Left lung (tissue), 10 donors: ENCODE measurements around the gene CPED1. TPM values are rescaled to one million over a fixed set of nuclear protein-coding genes. Genes with fewer than 3 reads are reported as not detected.
A peak's percentile ranks its signal among the peaks of the same experiment; 100 is the strongest.

Experiments
- ATAC-seq: fragments of 200-7000 bp; cut with Tn5 transposase; one replicate; pipeline ENCODE4 v1.9.1; 2020; ENCODE audit warnings: moderate library complexity
- DNase-seq, 4 donors: peaks; one replicate each; pipeline ENCODE4 v3.0.0-alpha.2; 2013 to 2020
- H3K27ac ChIP-seq, 2 donors: fragments of 200-600 bp; sonication (generic) in 1 of 2; one replicate each; pipeline versions ENCODE4 v1.5.0 to v1.8.0; 2020 to 2021
- H3K27me3 ChIP-seq, 2 donors: fragments of 200-600 bp; sonication (generic) in 1 of 2; one replicate each; pipeline versions ENCODE4 v1.5.0 to v1.8.0; 2020 to 2021
- H3K36me3 ChIP-seq, 2 donors: fragments of 200-600 bp; sonication (generic) in 1 of 2; one replicate each; pipeline versions ENCODE4 v1.5.0 to v1.8.0; 2020 to 2021
- H3K4me1 ChIP-seq, 2 donors: fragments of 200-600 bp; one replicate each; pipeline ENCODE4 v1.8.0; 2021
- H3K4me3 ChIP-seq, 2 donors: fragments of 200-600 bp; sonication (generic) in 1 of 2; one replicate each; pipeline versions ENCODE4 v1.5.0 to v1.8.0; 2020 to 2021; ENCODE audit warnings: mild to moderate bottlenecking in 1 of 2
- H3K9me3 ChIP-seq, 2 donors: fragments of 200-600 bp; sonication (generic) in 1 of 2; one replicate each; pipeline versions ENCODE4 v1.5.0 to v1.8.0; 2020 to 2021
- intact Hi-C, 2 donors: fragments of 100-400 bp; cut with DNase I; formaldehyde crosslinking; loops; one replicate each; pipeline versions ENCODE4 v1.11.2 to v1.14.2; 2022
- polyA plus RNA-seq, 6 donors: library from polyadenylated mRNA; unstranded; fragments of 120-200 nt; gene quantifications; one replicate each; pipeline ENCODE4 v1.2.1, GENCODE V29; 2013; ENCODE audit not compliant: insufficient read length in 6 of 6
- total RNA-seq, 2 donors: library from RNA; stranded (reverse); fragmentation: NEBNext Ultra II Directional; extraction: Animal tissue kit (Norgen Biotek cat#: 25700); gene quantifications; one replicate each; pipeline ENCODE4 v1.2.1, GENCODE V29; 2021
- TF ChIP-seq, protein P1 (sequence below), 2 donors: fragments of 200-600 bp; sonication (generic) in 1 of 2; IDR thresholded peaks; one replicate each; pipeline versions ENCODE4 v1.5.0 to v1.8.0; 2021; ENCODE audit warnings: antibody characterized with exemption in 2 of 2
- donor health status: DM: no; HTN: yes; CAD: no.
- donor health status: DM: no; HTN: no; CAD: no.

The CPED1 gene
- total and polyA plus RNA-seq, 8 donors: 8.8 to 29.6 (median 22.8) TPM

DNA sequence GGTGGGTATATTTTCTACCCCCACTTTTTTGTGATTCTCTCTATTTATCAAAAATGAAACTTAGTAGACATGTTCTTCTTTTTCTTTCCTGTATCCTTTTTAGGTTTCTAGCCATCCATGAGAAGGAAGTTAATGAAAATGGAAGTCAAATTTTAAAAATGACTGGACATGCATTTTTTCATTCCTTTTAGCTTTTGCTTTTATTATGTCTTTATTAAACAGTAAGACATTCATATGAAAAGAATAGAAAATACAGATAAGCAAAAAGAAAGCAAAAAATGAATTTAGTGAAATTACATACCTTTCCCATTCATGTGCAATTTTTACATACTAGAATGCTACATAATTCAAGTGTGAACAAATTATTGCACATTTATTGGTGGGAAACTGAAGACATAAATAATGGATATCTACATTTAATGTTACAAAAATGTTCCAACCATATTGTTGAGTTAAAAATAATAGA is 88.7 kb downstream of the CPED1 start:
- TF ChIP-seq, protein P1, sequence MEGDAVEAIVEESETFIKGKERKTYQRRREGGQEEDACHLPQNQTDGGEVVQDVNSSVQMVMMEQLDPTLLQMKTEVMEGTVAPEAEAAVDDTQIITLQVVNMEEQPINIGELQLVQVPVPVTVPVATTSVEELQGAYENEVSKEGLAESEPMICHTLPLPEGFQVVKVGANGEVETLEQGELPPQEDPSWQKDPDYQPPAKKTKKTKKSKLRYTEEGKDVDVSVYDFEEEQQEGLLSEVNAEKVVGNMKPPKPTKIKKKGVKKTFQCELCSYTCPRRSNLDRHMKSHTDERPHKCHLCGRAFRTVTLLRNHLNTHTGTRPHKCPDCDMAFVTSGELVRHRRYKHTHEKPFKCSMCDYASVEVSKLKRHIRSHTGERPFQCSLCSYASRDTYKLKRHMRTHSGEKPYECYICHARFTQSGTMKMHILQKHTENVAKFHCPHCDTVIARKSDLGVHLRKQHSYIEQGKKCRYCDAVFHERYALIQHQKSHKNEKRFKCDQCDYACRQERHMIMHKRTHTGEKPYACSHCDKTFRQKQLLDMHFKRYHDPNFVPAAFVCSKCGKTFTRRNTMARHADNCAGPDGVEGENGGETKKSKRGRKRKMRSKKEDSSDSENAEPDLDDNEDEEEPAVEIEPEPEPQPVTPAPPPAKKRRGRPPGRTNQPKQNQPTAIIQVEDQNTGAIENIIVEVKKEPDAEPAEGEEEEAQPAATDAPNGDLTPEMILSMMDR (IDR thresholded peaks at IDR 0.05): no peak

DNA sequence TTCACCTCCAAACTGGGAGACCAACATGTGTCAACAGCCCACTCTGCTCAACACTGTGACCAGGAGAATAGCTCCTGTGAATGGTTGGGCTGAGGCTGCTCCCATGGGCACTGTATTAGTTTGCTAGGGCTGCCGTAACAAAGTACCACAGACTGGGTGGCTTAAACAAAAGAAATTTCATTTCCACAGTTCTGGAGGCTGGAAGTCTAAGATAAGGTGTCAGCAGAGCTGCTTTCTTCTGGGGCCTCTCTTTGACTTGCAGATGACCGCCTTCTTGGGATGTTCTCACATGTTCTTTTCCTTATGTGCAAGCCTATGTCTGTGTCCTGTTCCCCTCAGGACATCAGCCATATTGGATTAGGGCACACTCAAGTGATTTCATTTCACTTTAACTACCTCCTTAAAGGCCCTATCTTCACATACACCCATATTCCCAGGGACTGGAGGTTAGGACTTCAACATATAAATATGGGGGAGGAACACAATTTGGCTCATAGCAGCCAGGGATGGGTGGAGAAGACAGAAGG is 90.3 kb downstream of the CPED1 start:
- H3K36me3 ChIP-seq: no peaks in the 10 kb centered on the region
- no peak overlapping the region for H3K4me3 ChIP-seq
- intact Hi-C loops: no loop called here
- no peaks in the 10 kb centered on the region for H3K4me1 ChIP-seq
- TF ChIP-seq, protein P1 (IDR thresholded peaks at IDR 0.05): no peak
- no peaks in the 10 kb centered on the region for H3K9me3 ChIP-seq
- H3K27ac ChIP-seq: no peak overlapping the region
- ATAC-seq (no peak), DNase-seq (no peak)
- H3K27me3 ChIP-seq: no peaks in the 10 kb centered on the region

More for the DNA sequence above, 88.7 kb downstream of the CPED1 start:
- Histone ChIP-seq H3K9me3 (no peaks in the 10 kb centered on the region), H3K36me3 (no peaks in the 10 kb centered on the region), H3K4me1 (no peaks in the 10 kb centered on the region), H3K27ac (no peak overlapping the region), H3K4me3 (no peak overlapping the region), H3K27me3 (no peaks in the 10 kb centered on the region)
- intact Hi-C loops: no loop called here
- ATAC-seq: no peak
- DNase-seq: no peak

DNA sequence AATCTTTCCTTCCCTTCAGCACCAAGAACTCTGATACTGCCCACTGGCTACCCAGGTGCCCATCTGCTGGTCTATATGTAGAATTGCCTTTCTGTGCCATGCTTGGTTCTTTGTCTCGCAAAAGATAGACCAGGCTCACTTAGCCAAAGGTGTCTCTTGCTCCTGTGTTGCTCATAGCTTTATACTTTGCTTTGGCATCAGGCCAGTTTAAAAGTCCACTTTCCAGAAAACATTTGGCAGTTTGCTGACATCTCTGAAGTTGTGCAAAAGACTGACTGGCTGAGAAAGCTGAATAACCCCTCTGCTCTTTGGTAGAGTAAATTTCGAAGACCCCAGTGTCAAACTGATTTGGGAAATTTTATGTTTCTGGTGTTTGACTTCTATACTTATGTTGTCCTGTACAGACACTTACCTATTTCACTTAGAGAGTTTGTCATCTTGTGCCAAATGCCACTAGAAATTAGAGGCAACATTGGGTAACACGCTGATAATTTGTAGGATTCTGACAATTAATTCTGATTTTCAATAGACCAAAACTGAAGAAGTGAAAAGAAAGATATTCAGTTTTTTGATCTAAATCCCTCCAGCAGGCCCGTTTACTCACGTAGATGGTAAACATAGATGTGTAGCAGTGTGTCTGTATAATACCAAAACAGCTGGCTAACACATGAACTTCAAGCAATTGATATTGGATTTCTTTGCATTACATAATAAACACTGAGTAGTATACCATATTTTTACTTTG is 91.1 kb downstream of the CPED1 start:
- Histone ChIP-seq H3K27ac (no peak overlapping the region), H3K27me3 (no peaks in the 10 kb centered on the region), H3K4me3 (no peak overlapping the region), H3K4me1 (no peaks in the 10 kb centered on the region), H3K36me3 (no peaks in the 10 kb centered on the region), H3K9me3 (no peaks in the 10 kb centered on the region)
- DNase-seq (peak in 1 of 4 donors; percentile 7), ATAC-seq (no peak)
- intact Hi-C loops: loop anchor here in 1 of 2 donors (2.0 kb wide), 1 partner anchor 93 kb away; no protein-coding TSS in a partner anchor
- TF ChIP-seq, protein P1 (IDR thresholded peaks at IDR 0.05): no peak

DNA sequence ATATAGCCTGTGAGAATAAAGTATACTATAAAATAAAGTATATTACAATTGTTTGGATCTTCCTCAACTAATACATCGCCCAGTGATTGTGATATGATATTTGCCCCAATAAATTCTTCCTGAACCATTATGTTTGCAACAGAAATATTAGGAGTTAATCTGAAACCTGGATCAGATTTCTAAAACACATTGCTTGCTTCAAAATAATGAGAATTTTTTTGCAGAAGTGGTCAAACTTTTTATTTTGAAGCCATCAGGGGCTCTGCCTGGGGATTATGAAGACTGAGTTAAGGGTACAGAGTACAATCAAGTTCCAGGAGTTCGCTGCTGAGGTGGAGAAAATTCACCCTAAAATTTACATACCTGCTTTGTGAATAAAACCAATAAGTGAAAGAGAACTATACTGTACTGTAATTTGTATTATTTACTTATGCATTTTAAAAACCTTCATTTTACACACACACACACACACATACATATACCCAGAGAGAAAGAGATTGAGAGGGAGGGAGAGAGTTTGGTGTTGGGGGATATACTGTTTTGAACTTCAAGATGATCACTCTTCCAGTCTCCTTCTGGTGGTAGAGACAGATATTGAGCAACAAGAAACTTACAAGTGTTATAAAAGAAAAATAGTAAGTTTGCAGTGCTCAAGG is 91.9 kb downstream of the CPED1 start:
- Histone ChIP-seq H3K27me3 (no peaks in the 10 kb centered on the region), H3K4me1 (no peaks in the 10 kb centered on the region), H3K36me3 (no peaks in the 10 kb centered on the region), H3K9me3 (no peaks in the 10 kb centered on the region), H3K4me3 (no peak overlapping the region), H3K27ac (no peak overlapping the region)
- TF ChIP-seq, protein P1 (IDR thresholded peaks at IDR 0.05): no peak
- ATAC-seq (no peak), DNase-seq (no peak)
- intact Hi-C loops: loop anchor here in 1 of 2 donors (2.0 kb wide), 1 partner anchor 94 kb away; no protein-coding TSS in a partner anchor

DNA sequence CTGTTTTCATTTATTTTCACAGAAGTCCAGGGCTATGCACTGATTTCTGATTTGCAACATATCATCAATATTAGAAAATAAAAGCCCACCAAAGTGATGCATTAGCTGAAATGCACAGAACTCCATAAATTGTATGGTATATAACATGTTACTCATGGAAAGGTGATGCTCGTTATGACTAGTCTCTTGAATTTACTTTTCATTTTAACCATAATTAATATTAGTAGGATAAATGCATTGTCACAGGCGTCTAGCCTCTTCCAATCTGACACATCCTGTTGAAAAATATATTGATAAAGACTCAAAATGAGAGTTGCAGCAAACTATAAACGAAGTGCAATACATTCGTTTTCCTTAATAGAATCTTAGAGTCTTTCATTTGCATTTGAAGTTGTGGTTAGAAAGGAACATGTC is 92.4 kb downstream of the CPED1 start:
- DNase-seq (no peak), ATAC-seq (no peak)
- TF ChIP-seq, protein P1 (IDR thresholded peaks at IDR 0.05): no peak
- H3K9me3 ChIP-seq: no peaks in the 10 kb centered on the region
- no peak overlapping the region for H3K4me3 ChIP-seq
- H3K4me1 ChIP-seq: no peaks in the 10 kb centered on the region
- no peak overlapping the region for H3K27ac ChIP-seq
- H3K36me3 ChIP-seq: no peaks in the 10 kb centered on the region
- H3K27me3 ChIP-seq: no peaks in the 10 kb centered on the region
- intact Hi-C loops: loop anchor here in 1 of 2 donors (2.0 kb wide), 1 partner anchor 94 kb away; no protein-coding TSS in a partner anchor
